Left lung (tissue), 10 donors: ENCODE measurements around the gene CLIC4. TPM values are rescaled to one million over a fixed set of nuclear protein-coding genes. Genes with fewer than 3 reads are reported as not detected.
A peak's percentile ranks its signal among the peaks of the same experiment; 100 is the strongest.
"Not testable (repeated sequence)": the region's sequence is repeated elsewhere in the genome, so short reads cannot be mapped to it uniquely, and the experiment has no call there.

Experiments
- ATAC-seq: fragments of 200-7000 bp; cut with Tn5 transposase; one replicate; pipeline ENCODE4 v1.9.1; 2020; ENCODE audit warnings: moderate library complexity
- DNase-seq, 4 donors: peaks; one replicate each; pipeline ENCODE4 v3.0.0-alpha.2; 2013 to 2020
- H3K27ac ChIP-seq, 2 donors: fragments of 200-600 bp; sonication (generic) in 1 of 2; one replicate each; pipeline versions ENCODE4 v1.5.0 to v1.8.0; 2020 to 2021
- H3K27me3 ChIP-seq, 2 donors: fragments of 200-600 bp; sonication (generic) in 1 of 2; one replicate each; pipeline versions ENCODE4 v1.5.0 to v1.8.0; 2020 to 2021
- H3K36me3 ChIP-seq, 2 donors: fragments of 200-600 bp; sonication (generic) in 1 of 2; one replicate each; pipeline versions ENCODE4 v1.5.0 to v1.8.0; 2020 to 2021
- H3K4me1 ChIP-seq, 2 donors: fragments of 200-600 bp; one replicate each; pipeline ENCODE4 v1.8.0; 2021
- H3K4me3 ChIP-seq, 2 donors: fragments of 200-600 bp; sonication (generic) in 1 of 2; one replicate each; pipeline versions ENCODE4 v1.5.0 to v1.8.0; 2020 to 2021; ENCODE audit warnings: mild to moderate bottlenecking in 1 of 2
- H3K9me3 ChIP-seq, 2 donors: fragments of 200-600 bp; sonication (generic) in 1 of 2; one replicate each; pipeline versions ENCODE4 v1.5.0 to v1.8.0; 2020 to 2021
- intact Hi-C, 2 donors: fragments of 100-400 bp; cut with DNase I; formaldehyde crosslinking; loops; one replicate each; pipeline versions ENCODE4 v1.11.2 to v1.14.2; 2022
- polyA plus RNA-seq, 6 donors: library from polyadenylated mRNA; unstranded; fragments of 120-200 nt; gene quantifications; one replicate each; pipeline ENCODE4 v1.2.1, GENCODE V29; 2013; ENCODE audit not compliant: insufficient read length in 6 of 6
- total RNA-seq, 2 donors: library from RNA; stranded (reverse); fragmentation: NEBNext Ultra II Directional; extraction: Animal tissue kit (Norgen Biotek cat#: 25700); gene quantifications; one replicate each; pipeline ENCODE4 v1.2.1, GENCODE V29; 2021
- TF ChIP-seq, protein P1 (sequence below), 2 donors: fragments of 200-600 bp; sonication (generic) in 1 of 2; IDR thresholded peaks; one replicate each; pipeline versions ENCODE4 v1.5.0 to v1.8.0; 2021; ENCODE audit warnings: antibody characterized with exemption in 2 of 2
- donor health status: DM: no; HTN: yes; CAD: no.
- donor health status: DM: no; HTN: no; CAD: no.

Gene CLIC4
- total and polyA plus RNA-seq, 8 donors, result 158 to 257 (median 224) TPM

DNA sequence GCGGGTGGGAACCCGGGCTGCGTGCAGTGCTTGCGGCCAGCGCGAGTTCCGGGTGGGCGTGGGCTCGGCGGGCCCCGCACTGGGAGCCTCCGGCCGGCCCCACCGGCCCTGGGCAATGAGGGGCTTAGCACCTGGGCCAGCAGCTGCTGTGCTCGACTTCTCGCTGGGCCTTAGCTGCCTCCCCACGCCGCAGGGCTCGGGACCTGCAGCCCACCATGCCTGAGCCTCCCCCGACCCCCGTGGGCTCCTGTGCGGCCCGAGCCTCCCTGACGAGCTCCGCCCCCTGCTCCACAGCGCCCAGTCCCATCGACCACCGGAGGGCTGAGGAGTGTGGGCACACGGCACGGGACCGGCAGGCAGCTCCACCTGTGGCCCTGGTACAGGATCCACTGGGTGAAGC is 23.7 kb upstream of the CLIC4 start:
- ATAC-seq (no peak), DNase-seq (no peak)
- H3K4me1 ChIP-seq, result peaks cover 26 to 64% of the 10 kb centered on the region in 2 donors
- no peaks in the 10 kb centered on the region for H3K27me3 ChIP-seq
- no peak overlapping the region for H3K4me3 ChIP-seq
- H3K27ac ChIP-seq, result peak overlapping the region in 1 of 2 donors; percentile 62
- TF ChIP-seq, protein P1, sequence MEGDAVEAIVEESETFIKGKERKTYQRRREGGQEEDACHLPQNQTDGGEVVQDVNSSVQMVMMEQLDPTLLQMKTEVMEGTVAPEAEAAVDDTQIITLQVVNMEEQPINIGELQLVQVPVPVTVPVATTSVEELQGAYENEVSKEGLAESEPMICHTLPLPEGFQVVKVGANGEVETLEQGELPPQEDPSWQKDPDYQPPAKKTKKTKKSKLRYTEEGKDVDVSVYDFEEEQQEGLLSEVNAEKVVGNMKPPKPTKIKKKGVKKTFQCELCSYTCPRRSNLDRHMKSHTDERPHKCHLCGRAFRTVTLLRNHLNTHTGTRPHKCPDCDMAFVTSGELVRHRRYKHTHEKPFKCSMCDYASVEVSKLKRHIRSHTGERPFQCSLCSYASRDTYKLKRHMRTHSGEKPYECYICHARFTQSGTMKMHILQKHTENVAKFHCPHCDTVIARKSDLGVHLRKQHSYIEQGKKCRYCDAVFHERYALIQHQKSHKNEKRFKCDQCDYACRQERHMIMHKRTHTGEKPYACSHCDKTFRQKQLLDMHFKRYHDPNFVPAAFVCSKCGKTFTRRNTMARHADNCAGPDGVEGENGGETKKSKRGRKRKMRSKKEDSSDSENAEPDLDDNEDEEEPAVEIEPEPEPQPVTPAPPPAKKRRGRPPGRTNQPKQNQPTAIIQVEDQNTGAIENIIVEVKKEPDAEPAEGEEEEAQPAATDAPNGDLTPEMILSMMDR (IDR thresholded peaks at IDR 0.05), result no peak
- intact Hi-C loops, result no loop called here
- no peaks in the 10 kb centered on the region for H3K9me3 ChIP-seq
- no peaks in the 10 kb centered on the region for H3K36me3 ChIP-seq

DNA sequence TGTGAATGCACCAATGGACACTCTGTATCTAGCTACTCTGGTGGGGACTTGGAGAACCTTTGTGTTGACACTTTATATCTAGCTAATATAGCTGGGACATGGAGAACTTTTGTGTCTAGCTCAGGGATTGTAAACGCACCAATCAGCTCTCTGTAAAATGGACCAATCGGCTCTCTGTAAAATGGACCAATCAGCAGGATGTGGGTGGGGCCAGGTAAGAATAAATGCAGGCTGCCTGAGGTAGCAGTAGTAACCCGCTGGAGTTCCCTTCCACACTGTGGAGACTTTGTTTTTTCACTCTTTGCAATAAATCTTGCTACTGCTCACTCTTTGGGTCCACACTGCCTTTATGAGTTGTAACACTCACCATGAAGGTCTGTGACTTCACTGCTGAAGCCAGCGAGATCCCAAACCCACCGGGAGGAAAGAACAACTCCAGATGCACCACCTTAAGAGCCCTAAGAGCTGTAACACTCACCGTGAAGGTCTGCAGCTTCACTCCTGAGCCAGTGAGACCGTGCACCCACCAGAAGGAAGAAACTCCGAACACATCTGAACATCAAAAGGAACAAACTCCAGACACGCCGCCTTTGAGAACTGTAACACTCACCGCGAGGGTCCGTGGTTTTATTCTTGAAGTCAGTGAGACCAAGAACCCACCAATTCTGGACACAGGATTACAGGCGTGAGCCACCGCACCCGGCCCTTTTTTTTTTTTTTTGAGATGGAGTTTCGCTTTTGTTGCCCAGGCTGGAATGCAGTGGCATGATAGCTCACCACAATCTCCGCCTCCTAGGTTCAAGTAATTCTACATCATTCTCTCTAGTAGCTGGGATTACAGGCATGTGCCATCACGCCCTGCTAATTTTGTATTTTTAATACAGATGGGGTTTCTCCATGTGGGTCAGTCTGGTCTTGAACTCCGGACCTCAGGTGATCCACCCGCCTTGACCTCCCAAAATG is 22.9 kb upstream of the CLIC4 start:
- H3K9me3 ChIP-seq, H3K27me3 ChIP-seq, DNase-seq, H3K27ac ChIP-seq, intact Hi-C loops, H3K36me3 ChIP-seq, ATAC-seq, H3K4me3 ChIP-seq: not testable (repeated sequence)
- H3K4me1 ChIP-seq, result peaks cover 26 to 73% of the 10 kb centered on the region in 2 donors

DNA sequence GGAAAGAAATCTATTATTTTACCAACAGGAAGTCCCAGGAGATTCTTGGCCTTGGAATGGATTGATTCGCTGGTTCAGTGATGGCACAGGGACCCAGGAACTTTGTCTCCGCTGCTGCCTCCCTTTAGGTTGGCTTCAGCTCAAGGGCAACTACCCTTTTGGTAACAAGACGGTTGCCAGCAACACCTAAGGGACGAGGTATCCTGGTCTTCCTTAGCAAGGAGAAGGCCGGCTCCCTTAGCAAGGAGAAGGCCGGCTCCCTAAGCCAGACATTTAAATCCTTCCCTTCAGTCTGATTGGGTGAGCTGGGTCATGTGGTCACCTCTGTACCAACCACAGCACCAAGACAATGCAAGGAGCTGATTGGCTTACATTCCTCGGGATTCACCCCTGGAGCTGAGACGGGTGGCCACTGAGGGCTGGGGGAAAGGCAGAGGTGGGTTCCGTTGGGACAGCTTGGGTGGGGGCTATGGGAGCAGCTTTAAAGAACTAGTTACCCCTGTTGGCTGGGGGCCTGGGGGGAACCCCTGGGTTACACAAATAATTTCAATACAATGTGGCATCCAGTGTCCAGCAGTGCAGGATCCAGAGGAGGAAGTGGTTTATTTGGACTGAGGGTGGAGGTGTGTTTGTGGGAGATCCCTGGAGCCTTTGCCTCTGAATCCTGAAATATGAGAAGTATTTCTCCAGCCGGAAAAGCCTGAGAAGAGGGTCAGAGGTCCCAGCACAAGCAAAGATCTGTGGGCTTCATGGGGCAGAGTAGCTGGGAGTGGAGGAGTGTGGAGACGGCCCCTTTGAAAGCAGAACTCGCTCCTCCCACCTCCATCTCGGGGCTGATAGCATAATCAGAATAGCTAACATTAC is 20.7 kb upstream of the CLIC4 start:
- intact Hi-C loops, result no loop called here
- ATAC-seq (peak; percentile 10), DNase-seq (no peak)
- Histone ChIP-seq H3K4me3 (no peak overlapping the region), H3K27me3 (no peaks in the 10 kb centered on the region), H3K36me3 (no peaks in the 10 kb centered on the region), H3K9me3 (no peaks in the 10 kb centered on the region), H3K4me1 (peaks cover 21 to 67% of the 10 kb centered on the region in 2 donors), H3K27ac (peak overlapping the region; percentile 55 to 57)
- TF ChIP-seq, protein P1 (IDR thresholded peaks at IDR 0.05), result no peak

DNA sequence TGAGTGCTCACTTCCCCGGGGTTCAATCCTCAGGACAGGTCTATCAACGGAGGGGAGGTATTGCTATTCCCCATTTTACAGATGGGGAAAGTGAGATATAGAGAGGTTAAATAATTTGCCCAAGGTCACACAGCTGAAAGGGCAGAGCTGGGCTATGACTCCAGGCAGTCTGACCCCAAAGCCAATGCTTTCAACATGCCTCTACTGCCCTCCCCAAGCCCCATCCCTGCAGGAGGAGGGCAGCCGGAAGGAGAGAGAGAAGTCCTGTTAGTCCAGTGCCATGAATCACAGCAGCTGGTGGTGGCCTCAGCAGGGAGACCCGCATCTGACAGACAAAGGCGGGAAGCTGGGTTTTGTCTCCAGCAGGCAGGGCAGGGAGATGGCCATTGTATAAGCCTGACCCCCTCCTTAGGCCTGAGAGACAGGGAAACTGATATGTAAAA is 20.0 kb upstream of the CLIC4 start:
- Histone ChIP-seq H3K27ac (peak overlapping the region; percentile 55 to 57), H3K4me1 (peaks cover 15 to 61% of the 10 kb centered on the region in 2 donors), H3K36me3 (no peaks in the 10 kb centered on the region), H3K9me3 (no peaks in the 10 kb centered on the region), H3K27me3 (no peaks in the 10 kb centered on the region), H3K4me3 (no peak overlapping the region)
- intact Hi-C loops, result no loop called here
- ATAC-seq (peak; percentile 7), DNase-seq (no peak)
- TF ChIP-seq, protein P1 (IDR thresholded peaks at IDR 0.05), result no peak

DNA sequence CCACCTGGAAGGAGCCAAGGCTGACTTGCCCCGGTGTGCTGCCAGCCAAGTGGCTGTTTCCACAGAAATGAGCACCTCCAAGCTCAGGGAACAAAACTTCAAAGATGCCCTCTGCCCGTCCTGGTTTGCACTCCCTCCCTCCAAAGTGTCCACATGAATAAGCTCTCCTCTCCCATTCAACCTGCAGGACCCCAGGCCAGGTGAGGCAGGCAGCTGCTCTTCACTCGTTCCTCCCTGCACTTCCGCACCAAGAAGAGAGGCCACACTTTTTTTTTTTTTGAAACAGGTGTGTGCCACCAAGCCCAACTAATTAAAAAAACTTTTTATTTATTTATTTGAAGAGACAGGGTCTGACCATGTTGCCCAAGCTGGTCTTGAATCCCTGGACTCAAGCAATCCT is 18.5 kb upstream of the CLIC4 start:
- intact Hi-C loops, result no loop called here
- TF ChIP-seq, protein P1 (IDR thresholded peaks at IDR 0.05), result no peak

More for the DNA sequence above, 18.5 kb upstream of the CLIC4 start:
- peak overlapping the region in 1 of 2 donors; percentile 71 for H3K27ac ChIP-seq
- no peaks in the 10 kb centered on the region for H3K36me3 ChIP-seq
- DNase-seq (no peak), ATAC-seq (no peak)
- H3K27me3 ChIP-seq, result no peaks in the 10 kb centered on the region
- H3K4me3 ChIP-seq, result no peak overlapping the region
- no peaks in the 10 kb centered on the region for H3K9me3 ChIP-seq
- peaks cover 20 to 60% of the 10 kb centered on the region in 2 donors for H3K4me1 ChIP-seq
